K562 (cell line): ENCODE data around the gene AS3MT. TPM values are rescaled to one million over a fixed set of nuclear protein-coding genes. Genes with fewer than 3 reads are reported as not detected.

Experiments used
- ELF4 ChIP-seq: fragments of 450-650 bp; formaldehyde crosslinking; IDR thresholded peaks from 2 replicates; pipeline ENCODE4 v1.4.0; 2022; ENCODE audit warnings: missing genetic modification characterization
- RBM22 ChIP-seq: fragments of 200-400 bp; formaldehyde crosslinking; IDR thresholded peaks from 2 replicates; pipeline ENCODE4 v1.6.1; 2018; ENCODE audit warnings: low read length, low read depth; ENCODE audit not compliant: poor library complexity, severe bottlenecking
- SRSF1 ChIP-seq: fragments of 200-400 bp; formaldehyde crosslinking; IDR thresholded peaks from 2 replicates; pipeline ENCODE4 v1.6.1; 2017; ENCODE audit warnings: mild to moderate bottlenecking, low read depth, low read length, moderate library complexity
- THRAP3 ChIP-seq: fragments of 450-650 bp; IDR thresholded peaks from 2 replicates; pipeline ENCODE4 v1.6.1; 2016; ENCODE audit warnings: mild to moderate bottlenecking, inconsistent platforms, borderline replicate concordance
- ZBTB26 ChIP-seq: fragments of 450-650 bp; formaldehyde crosslinking; IDR thresholded peaks from 2 replicates; pipeline ENCODE4 v1.4.0; 2022; ENCODE audit warnings: missing genetic modification characterization
- ZNF324 ChIP-seq: fragments of 250-450 bp; sonication (Bioruptor Pico); IDR thresholded peaks from 2 replicates; pipeline ENCODE4 v1.4.0; 2020; ENCODE audit warnings: mild to moderate bottlenecking
- ZNF764 ChIP-seq: fragments of 250-450 bp; sonication (Bioruptor Pico); IDR thresholded peaks from 2 replicates; pipeline ENCODE4 v1.4.0; 2020; ENCODE audit warnings: low read depth, mild to moderate bottlenecking, moderate library complexity
- ZNF766 ChIP-seq: fragments of 200-800 bp; sonication (Bioruptor generic); conservative IDR thresholded peaks from 2 replicates; pipeline ENCODE4 v1.6.1; 2016; ENCODE audit warnings: missing genetic modification characterization, missing compliant biosample characterization
- polyA plus RNA-seq, 8 experiments: library from polyadenylated mRNA; depleted of rRNA in 4 of 8; stranded (reverse) in 5 of 8; unstranded in 3 of 8; fragments of >200 nt; fragmentation: Nextera tagmentation in 2 of 8; fragmentation: Illumina TruSeq in 1 of 8; extraction: Ambion mirVana in 2 of 8; extraction: Trizol in 1 of 8; gene quantifications; 2 replicates each; pipeline versions ENCODE4 v1.2.1 to v1.2.3, GENCODE V29; 2011 to 2014; ENCODE audit warnings: inconsistent platforms in 1 of 8, missing spikeins in 1 of 8
- total RNA-seq, 7 experiments: library from RNA; depleted of rRNA in 6 of 7; stranded (reverse); fragments of >200 nt in 6 of 7; fragmentation: Illumina TruSeq in 2 of 7; extraction: Trizol in 2 of 7; gene quantifications; 2 replicates each; pipeline versions ENCODE4 v1.2.1 to v1.2.3, GENCODE V29; 2011 to 2021; ENCODE audit warnings: low replicate concordance in 1 of 7
- TF ChIP-seq, protein P1 (sequence below): fragments of 250-450 bp; sonication (Bioruptor Pico); IDR thresholded peaks from 2 replicates; pipeline ENCODE4 v1.5.0; 2021
- TF ChIP-seq, protein P2 (sequence below): fragments of 250-450 bp; sonication (Bioruptor Pico); IDR thresholded peaks from 2 replicates; pipeline ENCODE4 v1.4.0; 2020
- TF ChIP-seq, protein P3 (sequence below): fragments of 450-650 bp; formaldehyde crosslinking; IDR thresholded peaks from 2 replicates; pipeline ENCODE4 v1.4.0; 2020; ENCODE audit warnings: mild to moderate bottlenecking, mixed read lengths
- TF ChIP-seq, protein P4 (sequence below): fragments of 450-650 bp; formaldehyde crosslinking; IDR thresholded peaks from 2 replicates; pipeline ENCODE4 v1.4.0; 2020; ENCODE audit warnings: mild to moderate bottlenecking
- TF ChIP-seq, protein P5 (sequence below): fragments of 450-650 bp; IDR thresholded peaks from 2 replicates; pipeline ENCODE4 v1.6.1; 2016; ENCODE audit warnings: borderline replicate concordance

AS3MT gene
- total and polyA plus RNA-seq, 9 of the 15 experiments (the other 6 are each of a cell fraction or from before 2014, with no cell fraction given), result 0.04 to 0.33 (median 0.19) TPM; not detected in 2

- TF ChIP-seq ZBTB26 (CRISPR knock-in tag), result no peak
- TF ChIP-seq ZNF764, result no peak
- no peak for TF ChIP-seq THRAP3
- TF ChIP-seq, protein P1, sequence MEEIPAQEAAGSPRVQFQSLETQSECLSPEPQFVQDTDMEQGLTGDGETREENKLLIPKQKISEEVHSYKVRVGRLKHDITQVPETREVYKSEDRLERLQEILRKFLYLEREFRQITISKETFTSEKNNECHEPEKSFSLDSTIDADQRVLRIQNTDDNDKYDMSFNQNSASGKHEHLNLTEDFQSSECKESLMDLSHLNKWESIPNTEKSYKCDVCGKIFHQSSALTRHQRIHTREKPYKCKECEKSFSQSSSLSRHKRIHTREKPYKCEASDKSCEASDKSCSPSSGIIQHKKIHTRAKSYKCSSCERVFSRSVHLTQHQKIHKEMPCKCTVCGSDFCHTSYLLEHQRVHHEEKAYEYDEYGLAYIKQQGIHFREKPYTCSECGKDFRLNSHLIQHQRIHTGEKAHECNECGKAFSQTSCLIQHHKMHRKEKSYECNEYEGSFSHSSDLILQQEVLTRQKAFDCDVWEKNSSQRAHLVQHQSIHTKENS (CRISPR knock-in tag), result no peak
- TF ChIP-seq ZNF766 (CRISPR knock-in tag), result 0 out of 2 replicates have a peak, but pooled peaks have one; percentile 55
- TF ChIP-seq ELF4 (CRISPR knock-in tag), result no peak
- TF ChIP-seq RBM22, result no peak
- TF ChIP-seq SRSF1, result no peak
- TF ChIP-seq ZNF324, result no peak
- TF ChIP-seq, protein P2, sequence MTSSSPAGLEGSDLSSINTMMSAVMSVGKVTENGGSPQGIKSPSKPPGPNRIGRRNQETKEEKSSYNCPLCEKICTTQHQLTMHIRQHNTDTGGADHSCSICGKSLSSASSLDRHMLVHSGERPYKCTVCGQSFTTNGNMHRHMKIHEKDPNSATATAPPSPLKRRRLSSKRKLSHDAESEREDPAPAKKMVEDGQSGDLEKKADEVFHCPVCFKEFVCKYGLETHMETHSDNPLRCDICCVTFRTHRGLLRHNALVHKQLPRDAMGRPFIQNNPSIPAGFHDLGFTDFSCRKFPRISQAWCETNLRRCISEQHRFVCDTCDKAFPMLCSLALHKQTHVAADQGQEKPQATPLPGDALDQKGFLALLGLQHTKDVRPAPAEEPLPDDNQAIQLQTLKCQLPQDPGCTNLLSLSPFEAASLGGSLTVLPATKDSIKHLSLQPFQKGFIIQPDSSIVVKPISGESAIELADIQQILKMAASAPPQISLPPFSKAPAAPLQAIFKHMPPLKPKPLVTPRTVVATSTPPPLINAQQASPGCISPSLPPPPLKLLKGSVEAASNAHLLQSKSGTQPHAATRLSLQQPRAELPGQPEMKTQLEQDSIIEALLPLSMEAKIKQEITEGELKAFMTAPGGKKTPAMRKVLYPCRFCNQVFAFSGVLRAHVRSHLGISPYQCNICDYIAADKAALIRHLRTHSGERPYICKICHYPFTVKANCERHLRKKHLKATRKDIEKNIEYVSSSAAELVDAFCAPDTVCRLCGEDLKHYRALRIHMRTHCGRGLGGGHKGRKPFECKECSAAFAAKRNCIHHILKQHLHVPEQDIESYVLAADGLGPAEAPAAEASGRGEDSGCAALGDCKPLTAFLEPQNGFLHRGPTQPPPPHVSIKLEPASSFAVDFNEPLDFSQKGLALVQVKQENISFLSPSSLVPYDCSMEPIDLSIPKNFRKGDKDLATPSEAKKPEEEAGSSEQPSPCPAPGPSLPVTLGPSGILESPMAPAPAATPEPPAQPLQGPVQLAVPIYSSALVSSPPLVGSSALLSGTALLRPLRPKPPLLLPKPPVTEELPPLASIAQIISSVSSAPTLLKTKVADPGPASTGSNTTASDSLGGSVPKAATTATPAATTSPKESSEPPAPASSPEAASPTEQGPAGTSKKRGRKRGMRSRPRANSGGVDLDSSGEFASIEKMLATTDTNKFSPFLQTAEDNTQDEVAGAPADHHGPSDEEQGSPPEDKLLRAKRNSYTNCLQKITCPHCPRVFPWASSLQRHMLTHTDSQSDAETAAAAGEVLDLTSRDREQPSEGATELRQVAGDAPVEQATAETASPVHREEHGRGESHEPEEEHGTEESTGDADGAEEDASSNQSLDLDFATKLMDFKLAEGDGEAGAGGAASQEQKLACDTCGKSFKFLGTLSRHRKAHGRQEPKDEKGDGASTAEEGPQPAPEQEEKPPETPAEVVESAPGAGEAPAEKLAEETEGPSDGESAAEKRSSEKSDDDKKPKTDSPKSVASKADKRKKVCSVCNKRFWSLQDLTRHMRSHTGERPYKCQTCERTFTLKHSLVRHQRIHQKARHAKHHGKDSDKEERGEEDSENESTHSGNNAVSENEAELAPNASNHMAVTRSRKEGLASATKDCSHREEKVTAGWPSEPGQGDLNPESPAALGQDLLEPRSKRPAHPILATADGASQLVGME, result no peak
- TF ChIP-seq, protein P3, sequence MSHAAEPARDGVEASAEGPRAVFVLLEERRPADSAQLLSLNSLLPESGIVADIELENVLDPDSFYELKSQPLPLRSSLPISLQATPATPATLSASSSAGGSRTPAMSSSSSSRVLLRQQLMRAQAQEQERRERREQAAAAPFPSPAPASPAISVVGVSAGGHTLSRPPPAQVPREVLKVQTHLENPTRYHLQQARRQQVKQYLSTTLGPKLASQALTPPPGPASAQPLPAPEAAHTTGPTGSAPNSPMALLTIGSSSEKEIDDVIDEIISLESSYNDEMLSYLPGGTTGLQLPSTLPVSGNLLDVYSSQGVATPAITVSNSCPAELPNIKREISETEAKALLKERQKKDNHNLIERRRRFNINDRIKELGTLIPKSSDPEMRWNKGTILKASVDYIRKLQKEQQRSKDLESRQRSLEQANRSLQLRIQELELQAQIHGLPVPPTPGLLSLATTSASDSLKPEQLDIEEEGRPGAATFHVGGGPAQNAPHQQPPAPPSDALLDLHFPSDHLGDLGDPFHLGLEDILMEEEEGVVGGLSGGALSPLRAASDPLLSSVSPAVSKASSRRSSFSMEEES (CRISPR knock-in tag), result no peak
- TF ChIP-seq, protein P4, sequence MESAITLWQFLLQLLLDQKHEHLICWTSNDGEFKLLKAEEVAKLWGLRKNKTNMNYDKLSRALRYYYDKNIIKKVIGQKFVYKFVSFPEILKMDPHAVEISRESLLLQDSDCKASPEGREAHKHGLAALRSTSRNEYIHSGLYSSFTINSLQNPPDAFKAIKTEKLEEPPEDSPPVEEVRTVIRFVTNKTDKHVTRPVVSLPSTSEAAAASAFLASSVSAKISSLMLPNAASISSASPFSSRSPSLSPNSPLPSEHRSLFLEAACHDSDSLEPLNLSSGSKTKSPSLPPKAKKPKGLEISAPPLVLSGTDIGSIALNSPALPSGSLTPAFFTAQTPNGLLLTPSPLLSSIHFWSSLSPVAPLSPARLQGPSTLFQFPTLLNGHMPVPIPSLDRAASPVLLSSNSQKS (CRISPR knock-in tag), result no peak
- TF ChIP-seq, protein P5, sequence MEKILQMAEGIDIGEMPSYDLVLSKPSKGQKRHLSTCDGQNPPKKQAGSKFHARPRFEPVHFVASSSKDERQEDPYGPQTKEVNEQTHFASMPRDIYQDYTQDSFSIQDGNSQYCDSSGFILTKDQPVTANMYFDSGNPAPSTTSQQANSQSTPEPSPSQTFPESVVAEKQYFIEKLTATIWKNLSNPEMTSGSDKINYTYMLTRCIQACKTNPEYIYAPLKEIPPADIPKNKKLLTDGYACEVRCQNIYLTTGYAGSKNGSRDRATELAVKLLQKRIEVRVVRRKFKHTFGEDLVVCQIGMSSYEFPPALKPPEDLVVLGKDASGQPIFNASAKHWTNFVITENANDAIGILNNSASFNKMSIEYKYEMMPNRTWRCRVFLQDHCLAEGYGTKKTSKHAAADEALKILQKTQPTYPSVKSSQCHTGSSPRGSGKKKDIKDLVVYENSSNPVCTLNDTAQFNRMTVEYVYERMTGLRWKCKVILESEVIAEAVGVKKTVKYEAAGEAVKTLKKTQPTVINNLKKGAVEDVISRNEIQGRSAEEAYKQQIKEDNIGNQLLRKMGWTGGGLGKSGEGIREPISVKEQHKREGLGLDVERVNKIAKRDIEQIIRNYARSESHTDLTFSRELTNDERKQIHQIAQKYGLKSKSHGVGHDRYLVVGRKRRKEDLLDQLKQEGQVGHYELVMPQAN, result peak; percentile 10; the same call in 1 of the 2 replicates
These were observed 48.9 kb downstream of the AS3MT start, which contains the start of gene CNNM2 (continued) for GRCh38 chr10:102917962-102918816.
